Epithelial cell of esophagus (primary cell): ENCODE data around the gene MAZ.

ENCODE experiments used
- DNase-seq: peaks from one replicate; pipeline ENCODE4 v3.0.0; 2010; ENCODE audit warnings: low read depth
- H3K4me3 ChIP-seq: 2 replicates; pipeline ENCODE4 v1.5.1; 2011; ENCODE audit warnings: mild to moderate bottlenecking, low read length, control low read depth
- CTCF ChIP-seq: IDR thresholded peaks from 2 replicates; pipeline ENCODE4 v1.5.1; 2011; ENCODE audit warnings: low read depth, mild to moderate bottlenecking, low read length, control low read depth, inconsistent platforms; ENCODE audit not compliant: insufficient read depth; ENCODE audit errors: missing control alignments

Gene MAZ

GRCh38 chr16:29860218-29860617, 53.9 kb downstream of the MAZ start:
- no peak overlapping the region for H3K4me3 ChIP-seq
- no peak for TF ChIP-seq CTCF
- DNase-seq: no peak
